SH-SY5Y (cell line): ENCODE data around the gene ZNHIT3.

Experiments
- GATA2 ChIP-seq: IDR thresholded peaks from 2 replicates; pipeline ENCODE4 v1.6.1; 2011; ENCODE audit warnings: mild to moderate bottlenecking, low read depth, low read length
- GATA3 ChIP-seq: IDR thresholded peaks from 2 replicates; pipeline ENCODE4 v1.6.1; 2011; ENCODE audit warnings: low read depth, mild to moderate bottlenecking, low read length, moderate library complexity

Gene ZNHIT3

GRCh38 chr17:36503456-36504155, 17.1 kb downstream of the ZNHIT3 start:
- TF ChIP-seq GATA3 (no peak), GATA2 (no peak)

DNA sequence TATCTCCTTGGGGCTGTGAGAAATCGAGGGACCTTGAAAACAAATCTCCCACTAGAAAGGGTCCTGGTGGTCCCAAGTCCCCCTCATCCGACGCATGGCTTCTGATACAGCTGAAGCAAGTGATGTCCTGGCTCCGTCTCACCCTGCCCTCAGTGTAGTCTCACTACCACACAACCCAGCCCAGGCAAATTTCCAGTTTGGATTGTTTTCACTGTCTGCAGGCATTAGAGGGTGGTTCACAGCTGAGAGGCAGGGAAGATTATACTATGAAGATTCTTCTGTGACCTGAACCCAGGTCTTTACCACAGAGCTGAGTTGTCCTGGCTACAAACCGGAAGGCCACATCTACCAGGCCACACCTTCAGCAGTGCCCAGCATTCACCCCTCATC, 17.7 kb downstream of the ZNHIT3 start:
- TF ChIP-seq GATA3 (no peak), GATA2 (no peak)

GRCh38 chr17:36505171-36505570, 18.7 kb downstream of the ZNHIT3 start:
- no peak for TF ChIP-seq GATA3
- no peak for TF ChIP-seq GATA2

DNA sequence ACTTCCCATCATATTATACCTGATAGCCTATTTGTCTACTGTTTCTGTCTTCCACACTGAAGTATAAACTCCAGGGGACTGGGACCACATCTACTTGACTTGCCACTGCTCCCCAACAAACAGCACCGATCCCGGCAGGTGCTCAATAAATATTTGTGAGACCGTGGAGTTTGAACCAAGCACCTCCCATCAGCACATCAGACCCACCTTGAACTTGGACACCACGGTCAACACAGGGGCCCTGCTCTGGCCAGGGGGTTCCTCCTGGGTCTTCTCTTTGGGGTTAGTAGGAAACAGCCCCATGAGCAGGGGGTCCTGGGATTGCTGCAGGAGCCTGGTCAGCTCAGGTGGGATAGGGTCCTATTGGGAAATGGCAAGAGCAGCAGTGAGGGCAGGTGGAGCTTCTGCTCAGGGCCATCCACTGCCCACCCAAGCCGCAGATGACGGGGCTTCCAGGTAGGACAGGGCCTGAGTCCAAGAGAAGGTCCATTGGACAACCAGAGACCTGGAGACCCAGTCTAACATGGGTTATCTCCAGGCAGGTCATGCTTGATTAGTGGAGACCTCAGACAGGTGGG, 19.9 kb downstream of the ZNHIT3 start:
- TF ChIP-seq GATA2 = no peak
- no peak for TF ChIP-seq GATA3

- TF ChIP-seq GATA2 = no peak
- no peak for TF ChIP-seq GATA3
Observed at GRCh38 chr17:36506831-36507230, 20.4 kb downstream of the ZNHIT3 start.

DNA sequence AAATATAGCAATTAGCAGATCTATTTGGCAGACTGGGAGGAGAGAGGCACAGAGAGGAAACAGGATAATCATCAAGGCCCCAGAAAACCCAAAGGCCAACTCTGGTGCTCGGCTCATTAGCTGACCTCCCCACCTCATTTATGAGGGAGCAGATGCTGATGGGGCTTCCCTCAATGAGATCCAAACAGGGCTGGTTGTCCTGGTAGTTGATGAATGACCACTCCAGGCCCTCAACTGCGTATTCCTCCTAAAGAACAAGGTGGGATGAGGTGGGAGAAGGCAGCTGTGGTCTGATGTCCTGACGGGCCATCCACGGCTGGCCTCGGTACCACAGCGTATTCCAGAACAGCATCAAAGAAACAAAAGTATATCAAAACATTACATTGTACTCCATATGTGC, 20.8 kb downstream of the ZNHIT3 start:
- TF ChIP-seq GATA3 = no peak
- TF ChIP-seq GATA2 = no peak

DNA sequence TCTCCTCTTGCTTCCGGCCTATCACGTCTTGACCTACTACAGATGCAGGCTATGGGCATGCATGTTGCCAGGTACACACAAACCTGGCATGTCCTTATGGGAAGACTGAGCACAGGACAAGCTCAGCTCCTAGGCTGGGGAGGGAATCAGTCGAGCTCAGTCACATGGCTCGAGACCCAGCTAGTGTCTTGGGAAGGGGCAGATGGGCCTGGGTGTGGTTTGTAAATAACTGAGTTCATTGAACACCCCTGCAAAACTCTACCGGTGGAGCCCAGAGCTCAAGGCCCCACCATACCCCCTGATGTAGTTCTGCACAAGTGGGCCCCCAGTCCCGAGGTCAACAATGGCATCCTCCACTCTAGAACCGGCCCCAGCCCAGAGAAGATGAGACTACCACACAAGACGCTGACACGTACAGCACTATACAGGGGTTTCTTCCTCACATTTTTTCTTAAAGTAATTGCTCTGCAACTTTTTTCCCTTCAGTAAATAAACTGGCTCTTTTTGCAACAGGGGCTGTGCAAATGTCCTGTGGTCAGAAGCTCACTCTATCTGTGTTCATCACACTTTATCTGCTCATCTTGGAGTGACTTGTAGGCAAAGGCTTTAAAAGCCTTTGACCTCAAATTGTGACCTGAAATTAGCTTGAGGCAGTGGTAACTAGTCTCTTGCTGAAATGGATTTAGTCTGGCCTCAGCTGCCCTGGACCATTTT, 22.9 kb downstream of the ZNHIT3 start:
- TF ChIP-seq GATA2 = no peak
- no peak for TF ChIP-seq GATA3

- TF ChIP-seq GATA3 (no peak), GATA2 (peak; percentile 36; the same call in 1 of the 2 replicates)
Observed at GRCh38 chr17:36510636-36511035, 24.2 kb downstream of the ZNHIT3 start.

DNA sequence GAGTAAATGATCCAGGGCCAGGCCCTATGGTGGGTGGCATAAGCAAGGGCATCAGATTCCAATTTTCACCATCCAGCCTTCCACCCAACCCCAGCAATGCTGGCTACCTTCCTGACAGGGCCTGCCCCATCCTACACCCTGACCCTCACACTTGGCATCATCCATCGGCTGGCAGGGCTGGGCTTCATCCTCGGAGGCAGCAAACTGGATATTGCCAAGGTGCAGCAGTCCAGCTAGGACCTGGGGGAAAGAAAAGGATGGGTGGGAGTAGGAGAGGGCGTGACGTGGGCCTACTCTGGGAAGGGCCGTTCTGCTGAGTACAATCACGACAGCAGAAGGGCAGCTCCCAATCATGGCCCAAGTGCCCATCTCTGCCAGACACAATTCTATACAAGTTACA, 24.7 kb downstream of the ZNHIT3 start:
- TF ChIP-seq GATA2 (no peak), GATA3 (no peak)

DNA sequence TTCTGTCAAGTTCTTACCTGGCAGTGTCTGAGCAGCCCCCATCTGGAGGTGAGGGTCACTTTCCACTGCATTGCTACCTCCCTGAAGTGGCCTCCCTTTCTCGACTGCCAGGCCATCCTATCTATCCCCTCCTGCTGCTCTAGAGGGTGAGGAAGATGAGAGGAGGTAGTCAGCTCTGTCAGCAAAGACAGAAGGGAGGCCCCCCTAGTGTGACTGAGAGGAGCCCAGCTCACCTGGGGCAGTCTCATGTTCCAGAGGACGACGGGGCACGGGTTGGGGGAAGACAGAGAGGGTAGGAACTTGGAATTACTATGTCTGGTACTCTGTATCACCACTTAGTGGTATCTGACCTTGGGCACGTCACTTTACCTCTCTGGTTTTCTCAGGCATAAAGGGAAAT, 26.2 kb downstream of the ZNHIT3 start:
- no peak for TF ChIP-seq GATA3
- no peak for TF ChIP-seq GATA2

- TF ChIP-seq GATA2 = no peak
- TF ChIP-seq GATA3 = no peak
Observed at GRCh38 chr17:36514856-36515255, 28.4 kb downstream of the ZNHIT3 start.

GRCh38 chr17:36515837-36516236, 29.4 kb downstream of the ZNHIT3 start:
- no peak for TF ChIP-seq GATA3
- TF ChIP-seq GATA2 = no peak

DNA sequence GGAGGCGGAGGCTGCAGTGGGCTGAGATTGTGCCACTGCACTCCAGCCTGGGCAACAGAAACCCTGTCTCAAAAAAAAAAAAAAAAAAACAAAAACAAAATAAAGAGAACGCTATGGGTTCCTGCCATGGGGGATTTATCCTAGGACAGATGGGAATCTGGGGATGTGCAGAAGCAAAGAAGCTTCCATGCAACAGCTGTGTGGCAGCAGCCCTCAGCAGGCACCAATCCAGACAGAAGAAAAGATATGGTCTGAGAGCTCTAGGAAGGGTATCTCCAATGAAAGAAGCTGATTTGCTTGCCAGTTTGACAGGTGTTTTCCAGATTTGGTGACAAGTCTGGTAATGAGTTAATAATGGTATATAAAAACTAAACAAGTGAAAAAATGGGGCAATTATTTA, 36.6 kb downstream of the ZNHIT3 start:
- TF ChIP-seq GATA2 (no peak), GATA3 (no peak)

DNA sequence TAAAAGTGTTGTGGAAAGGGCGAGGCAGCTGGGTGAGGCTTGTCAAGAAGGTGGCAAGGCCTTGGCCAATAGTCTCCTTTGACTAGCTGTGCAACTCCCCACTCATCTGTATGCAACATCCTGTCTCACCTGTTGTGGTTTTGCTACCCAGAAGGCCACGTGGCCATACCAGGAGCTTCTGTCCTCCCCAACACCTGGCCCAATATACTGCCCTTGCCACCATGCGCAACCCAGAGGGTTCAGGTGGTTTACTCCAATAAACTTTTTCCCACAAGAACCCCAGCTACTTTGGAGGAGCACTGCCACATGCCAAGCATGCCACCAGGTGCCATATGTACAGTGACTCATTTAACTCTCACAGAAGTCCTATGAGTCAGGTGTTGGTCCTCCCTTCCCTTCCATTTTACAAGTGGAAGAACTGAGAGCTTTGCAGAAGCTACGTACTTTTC, 38.0 kb downstream of the ZNHIT3 start:
- no peak for TF ChIP-seq GATA2
- TF ChIP-seq GATA3 = no peak

DNA sequence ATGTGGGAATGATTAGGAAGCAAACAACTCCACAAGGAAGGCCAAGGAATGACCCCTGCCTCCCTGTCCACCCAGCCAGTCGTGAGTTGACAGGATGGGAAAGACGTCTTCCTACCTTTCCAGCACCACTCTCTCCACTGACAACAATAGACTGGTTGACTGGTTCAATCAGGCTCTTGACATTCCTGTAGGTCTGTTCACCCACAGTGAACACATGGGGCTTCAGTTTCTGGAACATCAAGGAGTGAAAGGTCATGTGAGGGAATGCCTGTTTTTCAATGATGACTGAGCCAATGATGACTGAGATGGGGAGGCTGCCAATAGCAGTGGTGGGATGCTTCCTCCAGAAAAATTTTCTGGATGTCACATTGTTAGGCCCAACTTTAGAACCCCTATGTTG, 38.6 kb downstream of the ZNHIT3 start:
- TF ChIP-seq GATA3 = no peak
- no peak for TF ChIP-seq GATA2

GRCh38 chr17:36525888-36526287, 39.4 kb downstream of the ZNHIT3 start:
- TF ChIP-seq GATA3 (no peak), GATA2 (no peak)
